ENCODE measurements around the gene SERGEF. TPM values are rescaled to one million over a fixed set of nuclear protein-coding genes. Genes with fewer than 3 reads are reported as not detected.

The SERGEF gene
- total and polyA plus RNA-seq, 10 of the 15 experiments (the other 5 are each of a cell fraction or from before 2014, with no cell fraction given) = 14.6 to 27.8 (median 22.4) TPM

DNA sequence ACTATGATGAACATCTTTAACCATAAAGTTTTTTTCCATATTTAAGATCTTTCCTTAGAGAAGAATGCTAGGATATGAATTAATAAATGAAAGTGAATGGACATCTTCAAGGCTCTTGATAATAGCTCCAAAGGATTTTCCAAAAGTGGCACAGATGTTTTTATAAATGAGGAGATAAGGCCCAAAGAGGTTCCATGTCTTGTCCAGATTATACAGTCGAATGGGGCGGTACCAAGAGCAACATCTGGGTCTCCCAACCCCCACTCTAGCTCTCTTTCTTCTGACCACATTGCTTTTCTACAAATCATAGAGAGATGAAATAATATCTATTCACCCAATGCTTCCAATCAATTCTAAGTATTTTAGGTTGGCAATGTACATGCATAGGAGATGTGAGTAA, 164.1 kb downstream of the SERGEF start:
- ChIA-PET POLR2A (no interaction called here), CTCF (interaction anchor here (1.0 to 4.6 kb wide), 3 partner anchors 11 to 118 kb away, joined by 3 to 31 read pairs (median 4); no protein-coding TSS in a partner anchor), RAD21 (ENCODE audit: unreplicated experiment) (interaction anchor here (1.3 kb wide), 1 partner anchor 117 kb away, joined by 3 read pairs; no protein-coding TSS in a partner anchor), SMC1A (ENCODE audit: uncharacterized antibody, unreplicated experiment) (interaction anchor here (1.4 kb wide), 1 partner anchor 16 kb away, joined by 4 read pairs; no protein-coding TSS in a partner anchor)
- DNase-seq (ENCODE audit: low read depth, low spot score) (no peak), FAIRE-seq (no peak), ATAC-seq (no peak)
- Histone ChIP-seq H4K20me1 (ENCODE audit: control insufficient read depth, insufficient read depth) (no peaks in the 10 kb centered on the region), H3K4me2 (ENCODE audit: control insufficient read depth, insufficient read depth) (no peak overlapping the region), H2AFZ (ENCODE audit: control insufficient read depth, low read depth, low read length) (no peak overlapping the region), H3K9me3 (replicated peaks; ENCODE audit: control insufficient read depth, insufficient read depth, low read length) (no peaks in the 10 kb centered on the region), H3K9ac (ENCODE audit: control insufficient read depth, insufficient read depth, low read length) (no peak overlapping the region), H3K36me3 (ENCODE audit: control insufficient read depth in 2 of 2, insufficient read depth in 2 of 2, low read length in 1 of 2) (no peaks in the 10 kb centered on the region), H3K27me3 (replicated peaks in 1 of 2; ENCODE audit: control insufficient read depth in 2 of 2, insufficient read depth in 2 of 2, low read length in 1 of 2) (no peaks in the 10 kb centered on the region), H3K4me3 (no peak overlapping the region), H3K27ac (ENCODE audit: control insufficient read depth, insufficient read depth) (no peak overlapping the region), H3K4me1 (ENCODE audit: control insufficient read depth, insufficient read depth, low read length) (no peaks in the 10 kb centered on the region), H3K79me2 (ENCODE audit: control insufficient read depth, insufficient read depth, low read length) (no peaks in the 10 kb centered on the region)
- no TSS peak for BruUV-seq (replicated peaks)
- intact Hi-C loops (cut with micrococcal nuclease; ENCODE audit: unreplicated experiment) (no loop called here), in situ Hi-C loops (cut with MboI) (no loop called here)
- TF ChIP-seq GABPA (IDR thresholded peaks at IDR 0.05; ENCODE audit: low read depth) (no peak), HCFC1 (IDR thresholded peaks at IDR 0.05; ENCODE audit: low read length) (no peak), NR2C2 (IDR thresholded peaks at IDR 0.05; ENCODE audit: borderline replicate concordance, control insufficient read depth, insufficient read length, low read depth) (no peak), TCF7 (IDR thresholded peaks at IDR 0.05; ENCODE audit: borderline replicate concordance) (no peak), EP300 (IDR thresholded peaks at IDR 0.05; ENCODE audit: borderline replicate concordance in 1 of 2, control insufficient read depth in 1 of 2, low read depth in 2 of 2, low read length in 2 of 2) (no peak), RUNX3 (IDR thresholded peaks at IDR 0.05; ENCODE audit: low read length) (no peak), EZH2 (IDR thresholded peaks at IDR 0.05; ENCODE audit: borderline replicate concordance, control insufficient read depth, low read depth, low read length) (no peak), MTA3 (IDR thresholded peaks at IDR 0.05; ENCODE audit: borderline replicate concordance, low read length) (no peak), ZZZ3 (IDR thresholded peaks at IDR 0.05; ENCODE audit: control insufficient read depth, insufficient read length, low read depth) (no peak), HDAC2 (IDR thresholded peaks at IDR 0.05) (no peak), NFYA (IDR thresholded peaks at IDR 0.05; ENCODE audit: borderline replicate concordance, low read depth, low read length) (no peak)
- TF ChIP-seq, protein P1, sequence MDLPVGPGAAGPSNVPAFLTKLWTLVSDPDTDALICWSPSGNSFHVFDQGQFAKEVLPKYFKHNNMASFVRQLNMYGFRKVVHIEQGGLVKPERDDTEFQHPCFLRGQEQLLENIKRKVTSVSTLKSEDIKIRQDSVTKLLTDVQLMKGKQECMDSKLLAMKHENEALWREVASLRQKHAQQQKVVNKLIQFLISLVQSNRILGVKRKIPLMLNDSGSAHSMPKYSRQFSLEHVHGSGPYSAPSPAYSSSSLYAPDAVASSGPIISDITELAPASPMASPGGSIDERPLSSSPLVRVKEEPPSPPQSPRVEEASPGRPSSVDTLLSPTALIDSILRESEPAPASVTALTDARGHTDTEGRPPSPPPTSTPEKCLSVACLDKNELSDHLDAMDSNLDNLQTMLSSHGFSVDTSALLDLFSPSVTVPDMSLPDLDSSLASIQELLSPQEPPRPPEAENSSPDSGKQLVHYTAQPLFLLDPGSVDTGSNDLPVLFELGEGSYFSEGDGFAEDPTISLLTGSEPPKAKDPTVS (IDR thresholded peaks at IDR 0.05; ENCODE audit: low read depth, low read length) = no peak
- TF ChIP-seq, protein P2, sequence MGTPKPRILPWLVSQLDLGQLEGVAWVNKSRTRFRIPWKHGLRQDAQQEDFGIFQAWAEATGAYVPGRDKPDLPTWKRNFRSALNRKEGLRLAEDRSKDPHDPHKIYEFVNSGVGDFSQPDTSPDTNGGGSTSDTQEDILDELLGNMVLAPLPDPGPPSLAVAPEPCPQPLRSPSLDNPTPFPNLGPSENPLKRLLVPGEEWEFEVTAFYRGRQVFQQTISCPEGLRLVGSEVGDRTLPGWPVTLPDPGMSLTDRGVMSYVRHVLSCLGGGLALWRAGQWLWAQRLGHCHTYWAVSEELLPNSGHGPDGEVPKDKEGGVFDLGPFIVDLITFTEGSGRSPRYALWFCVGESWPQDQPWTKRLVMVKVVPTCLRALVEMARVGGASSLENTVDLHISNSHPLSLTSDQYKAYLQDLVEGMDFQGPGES (IDR thresholded peaks at IDR 0.05) = no peak
- TF ChIP-seq, protein P3, sequence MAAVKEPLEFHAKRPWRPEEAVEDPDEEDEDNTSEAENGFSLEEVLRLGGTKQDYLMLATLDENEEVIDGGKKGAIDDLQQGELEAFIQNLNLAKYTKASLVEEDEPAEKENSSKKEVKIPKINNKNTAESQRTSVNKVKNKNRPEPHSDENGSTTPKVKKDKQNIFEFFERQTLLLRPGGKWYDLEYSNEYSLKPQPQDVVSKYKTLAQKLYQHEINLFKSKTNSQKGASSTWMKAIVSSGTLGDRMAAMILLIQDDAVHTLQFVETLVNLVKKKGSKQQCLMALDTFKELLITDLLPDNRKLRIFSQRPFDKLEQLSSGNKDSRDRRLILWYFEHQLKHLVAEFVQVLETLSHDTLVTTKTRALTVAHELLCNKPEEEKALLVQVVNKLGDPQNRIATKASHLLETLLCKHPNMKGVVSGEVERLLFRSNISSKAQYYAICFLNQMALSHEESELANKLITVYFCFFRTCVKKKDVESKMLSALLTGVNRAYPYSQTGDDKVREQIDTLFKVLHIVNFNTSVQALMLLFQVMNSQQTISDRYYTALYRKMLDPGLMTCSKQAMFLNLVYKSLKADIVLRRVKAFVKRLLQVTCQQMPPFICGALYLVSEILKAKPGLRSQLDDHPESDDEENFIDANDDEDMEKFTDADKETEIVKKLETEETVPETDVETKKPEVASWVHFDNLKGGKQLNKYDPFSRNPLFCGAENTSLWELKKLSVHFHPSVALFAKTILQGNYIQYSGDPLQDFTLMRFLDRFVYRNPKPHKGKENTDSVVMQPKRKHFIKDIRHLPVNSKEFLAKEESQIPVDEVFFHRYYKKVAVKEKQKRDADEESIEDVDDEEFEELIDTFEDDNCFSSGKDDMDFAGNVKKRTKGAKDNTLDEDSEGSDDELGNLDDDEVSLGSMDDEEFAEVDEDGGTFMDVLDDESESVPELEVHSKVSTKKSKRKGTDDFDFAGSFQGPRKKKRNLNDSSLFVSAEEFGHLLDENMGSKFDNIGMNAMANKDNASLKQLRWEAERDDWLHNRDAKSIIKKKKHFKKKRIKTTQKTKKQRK (IDR thresholded peaks at IDR 0.05; ENCODE audit: low read depth, low read length) = no peak
- TF ChIP-seq, protein P4, sequence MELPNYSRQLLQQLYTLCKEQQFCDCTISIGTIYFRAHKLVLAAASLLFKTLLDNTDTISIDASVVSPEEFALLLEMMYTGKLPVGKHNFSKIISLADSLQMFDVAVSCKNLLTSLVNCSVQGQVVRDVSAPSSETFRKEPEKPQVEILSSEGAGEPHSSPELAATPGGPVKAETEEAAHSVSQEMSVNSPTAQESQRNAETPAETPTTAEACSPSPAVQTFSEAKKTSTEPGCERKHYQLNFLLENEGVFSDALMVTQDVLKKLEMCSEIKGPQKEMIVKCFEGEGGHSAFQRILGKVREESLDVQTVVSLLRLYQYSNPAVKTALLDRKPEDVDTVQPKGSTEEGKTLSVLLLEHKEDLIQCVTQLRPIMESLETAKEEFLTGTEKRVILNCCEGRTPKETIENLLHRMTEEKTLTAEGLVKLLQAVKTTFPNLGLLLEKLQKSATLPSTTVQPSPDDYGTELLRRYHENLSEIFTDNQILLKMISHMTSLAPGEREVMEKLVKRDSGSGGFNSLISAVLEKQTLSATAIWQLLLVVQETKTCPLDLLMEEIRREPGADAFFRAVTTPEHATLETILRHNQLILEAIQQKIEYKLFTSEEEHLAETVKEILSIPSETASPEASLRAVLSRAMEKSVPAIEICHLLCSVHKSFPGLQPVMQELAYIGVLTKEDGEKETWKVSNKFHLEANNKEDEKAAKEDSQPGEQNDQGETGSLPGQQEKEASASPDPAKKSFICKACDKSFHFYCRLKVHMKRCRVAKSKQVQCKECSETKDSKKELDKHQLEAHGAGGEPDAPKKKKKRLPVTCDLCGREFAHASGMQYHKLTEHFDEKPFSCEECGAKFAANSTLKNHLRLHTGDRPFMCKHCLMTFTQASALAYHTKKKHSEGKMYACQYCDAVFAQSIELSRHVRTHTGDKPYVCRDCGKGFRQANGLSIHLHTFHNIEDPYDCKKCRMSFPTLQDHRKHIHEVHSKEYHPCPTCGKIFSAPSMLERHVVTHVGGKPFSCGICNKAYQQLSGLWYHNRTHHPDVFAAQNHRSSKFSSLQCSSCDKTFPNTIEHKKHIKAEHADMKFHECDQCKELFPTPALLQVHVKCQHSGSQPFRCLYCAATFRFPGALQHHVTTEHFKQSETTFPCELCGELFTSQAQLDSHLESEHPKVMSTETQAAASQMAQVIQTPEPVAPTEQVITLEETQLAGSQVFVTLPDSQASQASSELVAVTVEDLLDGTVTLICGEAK (IDR thresholded peaks at IDR 0.05; ENCODE audit: borderline replicate concordance) = no peak
- 100% methylated on average over 2 of the region's 2 CpGs for WGBS (ENCODE audit: insufficient coverage, insufficient replicate concordance, low lambda C conversion rate, missing lambda C conversion rate)
